HEK293 (cell line): ENCODE results near the gene IFNL2.

Source experiments
- CTCF ChIA-PET: fragments of 350-600 bp; formaldehyde crosslinking; extraction: SDS; loops from one replicate; lab custom pipeline; 2021; ENCODE audit warnings: antibody characterized with exemption; lab: Yijun Ruan, JAX
- POLR2A ChIA-PET: fragments of 300-600 bp; formaldehyde crosslinking; extraction: SDS; loops from one replicate; lab custom pipeline; 2020; ENCODE audit warnings: antibody characterized with exemption, inconsistent platforms; lab: Yijun Ruan, JAX
- H3K27ac ChIP-seq: fragments of 200-500 bp; sonication (Bioruptor generic); 2 replicates; pipeline ENCODE4 v1.5.1; 2014; ENCODE audit warnings: low read depth, low read length, control low read depth, inconsistent platforms; ENCODE audit errors: extremely low read depth
- H3K36me3 ChIP-seq, 2 experiments: fragments of 200-500 bp in 1 of 2; sonication (Bioruptor generic) in 1 of 2; 1 replicate in 1 of 2; 2 replicates in 1 of 2; pipeline ENCODE4 v1.5.1; 2014 to 2017; ENCODE audit warnings: inconsistent platforms in 2 of 2, low read length in 2 of 2; ENCODE audit not compliant: control insufficient read depth in 2 of 2, insufficient read depth in 1 of 2
- H3K4me1 ChIP-seq: fragments of 200-500 bp; sonication (Bioruptor generic); 2 replicates; pipeline ENCODE4 v1.5.1; 2014; ENCODE audit warnings: mild to moderate bottlenecking, low read length, inconsistent platforms; ENCODE audit not compliant: control insufficient read depth, insufficient read depth
- H3K4me3 ChIP-seq: 2 replicates; pipeline ENCODE4 v1.5.1; 2011; ENCODE audit warnings: low read depth, mild to moderate bottlenecking, control low read depth, low read length, moderate library complexity
- H3K9me3 ChIP-seq: fragments of 200-500 bp; sonication (Bioruptor generic); 2 replicates; pipeline ENCODE4 v1.5.1; 2014; ENCODE audit warnings: low read depth, low read length, inconsistent platforms; ENCODE audit not compliant: control insufficient read depth, insufficient read depth
- AEBP2 ChIP-seq: fragments of 450-650 bp; formaldehyde crosslinking; IDR thresholded peaks from 2 replicates; pipeline ENCODE4 v1.5.1; 2016; ENCODE audit warnings: missing biosample characterization, missing genetic modification characterization, borderline replicate concordance
- CTCF ChIP-seq: fragments of 450-650 bp; formaldehyde crosslinking; IDR thresholded peaks from 2 replicates; pipeline ENCODE4 v1.5.1; 2016; ENCODE audit warnings: missing biosample characterization, missing genetic modification characterization
- HIC1 ChIP-seq: fragments of 450-650 bp; formaldehyde crosslinking; IDR thresholded peaks from 2 replicates; pipeline ENCODE4 v1.5.1; 2016; ENCODE audit warnings: missing biosample characterization, missing genetic modification characterization
- PRDM2 ChIP-seq: fragments of 450-650 bp; formaldehyde crosslinking; IDR thresholded peaks from 2 replicates; pipeline ENCODE4 v1.5.1; 2016; ENCODE audit warnings: missing biosample characterization, missing genetic modification characterization, borderline replicate concordance
- SCRT1 ChIP-seq: fragments of 450-650 bp; formaldehyde crosslinking; IDR thresholded peaks from 2 replicates; pipeline ENCODE4 v1.5.1; 2016; ENCODE audit warnings: missing biosample characterization, missing genetic modification characterization, borderline replicate concordance
- WT1 ChIP-seq: fragments of 450-650 bp; formaldehyde crosslinking; IDR thresholded peaks from 2 replicates; pipeline ENCODE4 v1.5.1; 2016; ENCODE audit warnings: missing biosample characterization, missing genetic modification characterization
- ZEB2 ChIP-seq: fragments of 450-650 bp; formaldehyde crosslinking; IDR thresholded peaks from 2 replicates; pipeline ENCODE4 v1.5.1; 2016; ENCODE audit warnings: missing biosample characterization, missing genetic modification characterization
- ZNF114 ChIP-seq: fragments of 450-650 bp; formaldehyde crosslinking; IDR thresholded peaks from 2 replicates; pipeline ENCODE4 v1.5.0; 2017; ENCODE audit warnings: missing biosample characterization, missing genetic modification characterization
- ZNF266 ChIP-seq: fragments of 450-650 bp; formaldehyde crosslinking; IDR thresholded peaks from 2 replicates; pipeline ENCODE4 v1.5.1; 2016; ENCODE audit warnings: missing biosample characterization, missing genetic modification characterization, low read depth
- ZNF362 ChIP-seq: fragments of 450-650 bp; formaldehyde crosslinking; IDR thresholded peaks from 2 replicates; pipeline ENCODE4 v1.5.1; 2016; ENCODE audit warnings: missing biosample characterization, missing genetic modification characterization
- ZNF366 ChIP-seq: fragments of 450-650 bp; formaldehyde crosslinking; conservative IDR thresholded peaks from 2 replicates; pipeline ENCODE4 v1.5.1; 2016; ENCODE audit warnings: missing biosample characterization, missing genetic modification characterization
- ZNF48 ChIP-seq: fragments of 450-650 bp; formaldehyde crosslinking; IDR thresholded peaks from 2 replicates; pipeline ENCODE4 v1.5.1; 2016; ENCODE audit warnings: missing biosample characterization, missing genetic modification characterization
- ZNF501 ChIP-seq: fragments of 450-650 bp; formaldehyde crosslinking; IDR thresholded peaks from 2 replicates; pipeline ENCODE4 v1.5.1; 2016; ENCODE audit warnings: missing biosample characterization, missing genetic modification characterization
- ZNF514 ChIP-seq: fragments of 450-650 bp; formaldehyde crosslinking; IDR thresholded peaks from 2 replicates; pipeline ENCODE4 v1.5.1; 2016; ENCODE audit warnings: missing biosample characterization, missing genetic modification characterization
- ZNF521 ChIP-seq: fragments of 450-650 bp; formaldehyde crosslinking; IDR thresholded peaks from 2 replicates; pipeline ENCODE4 v1.5.1; 2017; ENCODE audit warnings: missing biosample characterization, mild to moderate bottlenecking, missing genetic modification characterization
- ZNF548 ChIP-seq: fragments of 450-650 bp; formaldehyde crosslinking; IDR thresholded peaks from 2 replicates; pipeline ENCODE4 v1.5.1; 2016; ENCODE audit warnings: missing biosample characterization, missing genetic modification characterization
- ZNF580 ChIP-seq: fragments of 450-650 bp; formaldehyde crosslinking; IDR thresholded peaks from 2 replicates; pipeline ENCODE4 v1.5.1; 2016; ENCODE audit warnings: missing biosample characterization, missing genetic modification characterization
- ZNF585B ChIP-seq: fragments of 450-650 bp; formaldehyde crosslinking; IDR thresholded peaks from 2 replicates; pipeline ENCODE4 v1.5.1; 2016; ENCODE audit warnings: missing biosample characterization, missing genetic modification characterization
- ZNF677 ChIP-seq: fragments of 450-650 bp; IDR thresholded peaks from 2 replicates; pipeline ENCODE4 v1.5.0; 2018; ENCODE audit warnings: missing biosample characterization, mild to moderate bottlenecking, missing genetic modification characterization, moderate library complexity
- ZNF707 ChIP-seq: fragments of 450-650 bp; formaldehyde crosslinking; IDR thresholded peaks from 2 replicates; pipeline ENCODE4 v1.5.1; 2016; ENCODE audit warnings: missing biosample characterization, missing genetic modification characterization
- ZNF785 ChIP-seq: fragments of 450-650 bp; formaldehyde crosslinking; IDR thresholded peaks from 2 replicates; pipeline ENCODE4 v1.5.1; 2016; ENCODE audit warnings: missing biosample characterization, missing genetic modification characterization
- ZNF843 ChIP-seq: fragments of 450-650 bp; formaldehyde crosslinking; IDR thresholded peaks from 2 replicates; pipeline ENCODE4 v1.5.1; 2016; ENCODE audit warnings: missing biosample characterization, missing genetic modification characterization

Gene IFNL2

GRCh38 chr19:39301021-39301420 is 32.8 kb downstream of the IFNL2 start:
- Histone ChIP-seq H3K4me3 (no peak overlapping the region), H3K27ac (no peak overlapping the region), H3K36me3 (no peaks in the 10 kb centered on the region), H3K4me1 (peaks cover 12% of the 10 kb centered on the region), H3K9me3 (no peaks in the 10 kb centered on the region)
- ChIA-PET CTCF (interaction anchor here (0.6 to 1.4 kb wide), 3 partner anchors 19 to 251 kb away, joined by 3 to 7 read pairs (median 4); no protein-coding TSS in a partner anchor), POLR2A (interaction anchor here (0.7 kb wide), 1 partner anchor 795 kb away, joined by 5 read pairs; no protein-coding TSS in a partner anchor)
- TF ChIP-seq ZNF514 (no peak), ZNF548 (no peak), CTCF (tag by site-specific recombination) (peak; percentile 12; the same call in 1 of the 2 replicates)

GRCh38 chr19:39301562-39301961 is 33.4 kb downstream of the IFNL2 start:
- no peak overlapping the region for H3K27ac ChIP-seq
- H3K36me3 ChIP-seq, result peaks cover 0 to 2% of the 10 kb centered on the region in 2 experiments; a peak in 1 of 3 replicates
- H3K9me3 ChIP-seq, result no peaks in the 10 kb centered on the region
- H3K4me3 ChIP-seq, result no peak overlapping the region
- ChIA-PET POLR2A (interaction anchor here (0.7 kb wide), 1 partner anchor 795 kb away, joined by 5 read pairs; no protein-coding TSS in a partner anchor), CTCF (interaction anchor here (0.6 to 1.0 kb wide), 2 partner anchors 19 to 250 kb away, joined by 4 to 7 read pairs; no protein-coding TSS in a partner anchor)
- H3K4me1 ChIP-seq, result peaks cover 17% of the 10 kb centered on the region
- no peak for TF ChIP-seq ZNF677
- no peak for TF ChIP-seq ZNF585B
- TF ChIP-seq AEBP2 (tag by site-specific recombination), result no peak
- TF ChIP-seq ZEB2 (tag by site-specific recombination), result no peak
- TF ChIP-seq ZNF366 (tag by site-specific recombination), result no peak
- TF ChIP-seq ZNF501 (tag by site-specific recombination), result no peak
- TF ChIP-seq HIC1 (tag by site-specific recombination), result no peak
- TF ChIP-seq ZNF785 (tag by site-specific recombination), result no peak
- TF ChIP-seq WT1, result no peak
- no peak for TF ChIP-seq PRDM2 (tag by site-specific recombination)
- TF ChIP-seq ZNF48 (tag by site-specific recombination), result no peak
- TF ChIP-seq ZNF114, result no peak
- no peak for TF ChIP-seq ZNF580 (tag by site-specific recombination)
- TF ChIP-seq ZNF362 (tag by site-specific recombination), result no peak
- TF ChIP-seq ZNF521, result no peak
- no peak for TF ChIP-seq ZNF707
- no peak for TF ChIP-seq SCRT1 (tag by site-specific recombination)
- no peak for TF ChIP-seq ZNF843
- TF ChIP-seq ZNF266 (tag by site-specific recombination), result no peak
- TF ChIP-seq, all 188 proteins: peak for 0
